ENCODE measurements around the gene IL36A.

The IL36A gene

GRCh38 chr2:113007250-113007649 is 2.0 kb downstream of the IL36A start:
- DNase-seq (ENCODE audit: low spot score), result no peak

DNA sequence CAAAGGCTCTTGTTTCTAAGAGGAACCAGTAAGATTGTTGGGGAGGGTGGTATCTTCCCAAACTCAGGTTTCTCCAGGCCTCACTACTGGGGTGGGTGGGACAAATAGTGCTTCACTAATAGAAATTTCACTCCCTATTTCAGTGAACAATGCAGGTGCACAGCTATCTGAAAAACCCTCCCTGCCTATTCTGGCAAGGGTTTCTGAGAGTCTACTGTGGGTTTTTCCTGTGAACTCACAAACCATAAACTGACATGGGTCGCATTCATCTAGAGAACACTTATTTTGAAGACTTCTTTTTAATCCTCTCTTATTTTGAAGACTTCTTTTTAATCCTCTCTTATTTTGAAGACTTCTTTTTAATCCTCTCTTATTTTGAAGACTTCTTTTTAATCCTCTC is 4.4 kb downstream of the IL36A start:
- DNase-seq (ENCODE audit: low spot score), result no peak

- DNase-seq (ENCODE audit: low spot score), result no peak
Measured at GRCh38 chr2:113010088-113010487, 4.8 kb downstream of the IL36A start.

GRCh38 chr2:113011108-113011507 is 5.8 kb downstream of the IL36A start:
- DNase-seq (ENCODE audit: low spot score), result no peak

- no peak for DNase-seq (ENCODE audit: low spot score)
Measured at GRCh38 chr2:113012436-113013335, 7.4 kb downstream of the IL36A start.

DNA sequence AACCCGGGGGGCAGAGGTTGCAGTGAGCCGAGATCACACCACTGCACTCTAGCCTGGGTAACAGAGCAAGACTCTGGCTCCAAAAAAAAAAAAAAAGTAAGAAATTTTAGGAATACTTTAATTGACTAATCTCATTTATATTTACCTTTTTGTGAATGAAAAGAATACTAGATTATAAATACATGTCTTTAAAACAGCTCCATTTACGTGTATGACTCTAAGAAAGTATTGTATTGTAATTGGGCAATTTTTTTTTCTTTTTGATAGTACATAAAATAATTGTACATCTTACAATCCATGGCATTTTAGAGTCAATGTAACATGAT is 8.0 kb downstream of the IL36A start:
- no peak for DNase-seq (ENCODE audit: low spot score)

DNA sequence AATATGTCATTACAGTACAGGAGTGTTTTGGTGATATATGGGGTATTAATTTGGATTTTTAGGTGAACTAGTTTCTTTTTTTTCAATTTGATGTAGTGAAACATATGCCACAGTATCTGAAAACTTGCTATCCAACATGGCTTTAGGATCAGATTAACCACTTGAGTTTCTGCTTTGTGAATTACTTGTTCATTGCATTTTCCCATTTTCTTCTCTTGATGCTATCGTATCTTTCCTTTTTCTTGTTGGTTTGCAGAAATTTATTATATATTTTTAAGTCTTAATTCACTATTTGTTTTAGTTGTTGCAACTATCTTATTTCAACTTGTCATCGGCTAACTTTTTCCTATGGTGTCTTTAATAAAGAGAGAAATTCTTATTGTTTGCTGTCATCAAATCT is 8.8 kb downstream of the IL36A start:
- no peak for DNase-seq (ENCODE audit: low spot score)

DNA sequence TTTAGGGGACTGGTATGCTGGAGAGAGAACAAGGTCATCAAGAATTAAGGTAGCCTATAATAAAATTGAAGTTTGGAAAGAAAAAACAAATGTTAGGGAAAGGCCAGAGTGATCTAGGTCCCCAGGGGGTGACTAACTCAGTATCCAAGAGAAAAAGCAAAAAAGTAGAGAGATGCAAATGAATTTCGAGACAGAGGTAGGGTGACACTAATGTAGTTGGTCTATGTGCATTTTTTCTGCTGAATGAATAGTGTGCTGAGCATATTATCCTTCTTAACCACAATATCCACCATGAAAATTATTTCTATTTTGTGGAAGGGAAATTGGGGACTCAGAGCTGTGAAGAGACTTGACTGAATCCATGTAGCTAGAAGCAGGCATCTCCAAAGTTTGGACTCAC is 9.8 kb downstream of the IL36A start:
- DNase-seq (ENCODE audit: low spot score), result no peak

- DNase-seq (ENCODE audit: low spot score), result no peak
Measured at GRCh38 chr2:113015655-113016054, 10.4 kb downstream of the IL36A start.

DNA sequence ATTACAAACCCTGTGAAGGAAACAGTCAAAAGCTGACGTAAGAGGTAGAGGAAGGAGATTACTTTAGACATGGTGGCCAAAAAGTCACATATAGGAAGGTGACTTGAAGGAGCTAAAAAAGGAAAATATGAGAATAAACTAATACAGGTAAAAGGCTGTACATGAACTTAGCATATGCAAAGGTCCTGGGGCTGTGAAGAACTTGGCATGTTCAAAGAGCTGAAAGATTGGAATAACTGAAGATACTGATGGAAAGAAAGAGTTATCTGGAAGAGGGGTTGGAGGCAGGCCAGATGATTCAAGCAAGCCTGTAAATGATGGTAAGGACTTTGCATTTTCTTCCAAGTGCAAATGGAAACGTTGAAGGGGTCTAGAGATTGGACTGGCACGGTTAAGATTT is 13.2 kb downstream of the IL36A start:
- no peak for DNase-seq (ENCODE audit: low spot score)

DNA sequence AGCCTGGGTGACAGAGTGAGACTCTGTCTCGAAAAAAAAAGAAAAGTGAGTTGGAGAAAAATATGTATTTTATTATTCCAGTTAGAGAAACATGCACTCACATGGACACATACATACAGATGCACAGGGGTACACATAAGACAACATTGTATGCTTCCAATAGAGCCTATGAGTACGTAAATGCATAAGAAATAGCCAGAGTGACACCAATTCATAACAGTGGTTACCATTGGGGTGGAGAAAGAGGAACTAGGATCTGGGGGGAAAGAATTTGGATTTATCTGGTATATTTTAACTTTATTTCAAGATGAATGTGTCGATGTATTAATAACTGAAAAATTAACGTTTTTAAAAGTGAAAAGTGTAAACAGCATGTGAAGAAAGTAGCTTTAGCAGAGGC is 16.1 kb downstream of the IL36A start:
- no peak for DNase-seq (ENCODE audit: low spot score)

- DNase-seq (ENCODE audit: low spot score), result no peak
Measured at GRCh38 chr2:113024764-113025163, 19.5 kb downstream of the IL36A start.

- no peak for DNase-seq (ENCODE audit: low spot score)
Measured at GRCh38 chr2:113025737-113026136, 20.5 kb downstream of the IL36A start.

GRCh38 chr2:113027691-113028090 is 22.4 kb downstream of the IL36A start:
- DNase-seq (ENCODE audit: low spot score), result no peak

DNA sequence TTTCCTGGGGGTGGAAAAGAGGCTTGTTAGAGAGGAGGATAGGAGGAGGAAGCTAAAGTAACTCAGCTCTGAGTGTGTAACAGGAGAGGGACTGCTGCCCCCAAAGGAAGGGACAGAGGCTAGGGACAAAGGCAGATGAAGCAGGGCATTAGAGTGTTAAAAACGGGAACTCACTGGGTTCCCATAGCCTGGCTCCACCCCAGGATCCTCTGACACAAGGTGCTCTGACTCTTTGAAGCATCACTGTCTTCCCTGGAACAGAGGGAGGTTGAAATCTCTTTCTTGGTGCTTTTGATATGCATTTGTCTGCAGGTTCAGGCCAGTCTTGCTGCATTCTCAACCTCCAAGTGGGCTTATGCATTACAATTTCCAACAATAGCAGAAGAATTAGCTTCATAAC is 22.9 kb downstream of the IL36A start:
- no peak for DNase-seq (ENCODE audit: low spot score)

GRCh38 chr2:113032737-113033136 is 27.5 kb downstream of the IL36A start:
- no peak for DNase-seq (ENCODE audit: low spot score)

DNA sequence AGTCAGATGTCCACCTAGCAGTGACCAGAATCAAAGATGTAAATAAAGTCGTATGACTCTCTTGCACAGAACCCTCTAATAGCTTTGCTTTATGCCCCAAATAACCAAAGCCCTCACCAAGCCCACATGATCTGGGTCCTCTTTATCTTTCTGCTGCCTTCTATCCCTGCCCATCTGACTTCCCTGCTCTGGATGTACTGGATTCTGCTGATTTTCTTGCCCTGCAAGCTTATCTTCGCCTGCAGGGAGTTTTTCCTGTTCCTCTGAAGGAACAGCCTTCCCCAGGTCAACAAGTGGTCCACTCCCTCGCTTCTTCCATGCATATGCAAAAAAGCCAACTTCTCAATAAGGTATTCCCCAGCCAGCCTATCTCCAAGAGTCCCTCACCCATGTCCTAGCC is 28.8 kb downstream of the IL36A start:
- no peak for DNase-seq (ENCODE audit: low spot score)

- no peak for DNase-seq (ENCODE audit: low spot score)
Measured at GRCh38 chr2:113036763-113037162, 31.5 kb downstream of the IL36A start.

DNA sequence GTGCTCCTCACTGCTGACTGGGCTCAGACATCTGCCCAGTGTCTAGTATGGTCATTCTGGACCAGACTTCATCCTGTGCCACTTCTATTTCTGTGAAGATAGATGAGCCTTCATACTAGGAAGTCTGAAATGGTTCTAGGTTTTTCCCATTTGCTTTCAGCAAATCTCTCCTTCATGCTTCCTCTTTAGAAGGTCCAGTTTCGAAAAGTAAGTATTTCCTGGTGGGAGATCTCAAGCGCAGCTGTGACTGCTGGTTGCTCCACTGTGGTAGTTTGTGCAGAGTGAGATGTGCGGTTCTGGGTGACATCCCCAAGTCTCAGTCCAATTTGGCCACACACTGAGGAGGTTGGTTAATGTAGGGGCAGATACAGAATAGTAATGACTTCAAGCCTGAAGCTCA is 33.0 kb downstream of the IL36A start:
- DNase-seq (ENCODE audit: low spot score), result no peak

- no peak for DNase-seq (ENCODE audit: low spot score)
Measured at GRCh38 chr2:113039158-113039557, 33.9 kb downstream of the IL36A start.

GRCh38 chr2:113039719-113040118 is 34.5 kb downstream of the IL36A start:
- no peak for DNase-seq (ENCODE audit: low spot score)

DNA sequence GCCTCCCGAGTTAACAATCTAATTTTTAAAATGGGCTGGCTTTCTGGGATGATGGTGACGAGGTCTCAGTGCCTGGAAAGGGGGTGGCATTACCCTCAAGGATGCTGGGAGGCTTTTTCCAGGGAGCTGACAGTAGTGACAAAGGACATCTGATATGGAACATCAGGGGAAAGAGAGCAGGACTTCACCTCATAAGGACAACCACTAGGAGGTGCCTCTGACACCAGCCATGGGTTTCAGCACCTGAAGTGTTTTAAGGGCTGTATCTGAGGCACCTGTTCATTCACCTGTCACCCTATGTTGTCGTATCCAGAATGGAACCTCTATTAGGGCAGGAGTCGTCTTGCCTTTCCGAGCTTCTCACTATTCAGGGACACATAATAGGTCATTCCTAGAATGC is 36.6 kb downstream of the IL36A start:
- DNase-seq (ENCODE audit: low spot score), result no peak

DNA sequence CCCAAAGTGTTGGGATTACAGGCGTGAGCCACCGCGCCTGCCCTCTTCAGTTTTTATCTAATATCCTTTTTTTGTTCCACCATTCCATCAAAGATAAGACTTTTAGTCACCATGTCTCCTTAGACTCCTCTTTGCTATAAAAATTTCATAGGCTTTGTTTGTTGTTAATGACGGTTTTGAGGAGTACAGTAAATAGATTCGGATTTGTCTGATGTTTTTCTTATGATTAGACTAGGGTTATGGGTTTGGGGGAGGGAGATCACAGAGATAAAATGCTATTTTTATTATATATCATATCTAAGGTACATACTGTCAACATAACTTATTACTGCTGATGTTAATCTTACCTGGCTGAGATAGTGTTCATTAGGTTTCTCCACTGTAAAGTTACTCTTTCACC is 41.2 kb downstream of the IL36A start:
- no peak for DNase-seq (ENCODE audit: low spot score)

Measured in left forelimb (tissue), 1 donor.